Stimulated activated CD8-positive, alpha-beta memory T cell treated with anti-CD3 and anti-CD28 coated beads, Interleukin-7, amount 100 ng/mL, for 4 hours (primary cell): ENCODE data around the gene KCTD21.

Source experiments
- DNase-seq, 2 donors: peaks; one replicate each; pipeline ENCODE4 v3.0.0-alpha.2; 2020; ENCODE audit warnings: low read depth in 2 of 2

Gene KCTD21

DNA sequence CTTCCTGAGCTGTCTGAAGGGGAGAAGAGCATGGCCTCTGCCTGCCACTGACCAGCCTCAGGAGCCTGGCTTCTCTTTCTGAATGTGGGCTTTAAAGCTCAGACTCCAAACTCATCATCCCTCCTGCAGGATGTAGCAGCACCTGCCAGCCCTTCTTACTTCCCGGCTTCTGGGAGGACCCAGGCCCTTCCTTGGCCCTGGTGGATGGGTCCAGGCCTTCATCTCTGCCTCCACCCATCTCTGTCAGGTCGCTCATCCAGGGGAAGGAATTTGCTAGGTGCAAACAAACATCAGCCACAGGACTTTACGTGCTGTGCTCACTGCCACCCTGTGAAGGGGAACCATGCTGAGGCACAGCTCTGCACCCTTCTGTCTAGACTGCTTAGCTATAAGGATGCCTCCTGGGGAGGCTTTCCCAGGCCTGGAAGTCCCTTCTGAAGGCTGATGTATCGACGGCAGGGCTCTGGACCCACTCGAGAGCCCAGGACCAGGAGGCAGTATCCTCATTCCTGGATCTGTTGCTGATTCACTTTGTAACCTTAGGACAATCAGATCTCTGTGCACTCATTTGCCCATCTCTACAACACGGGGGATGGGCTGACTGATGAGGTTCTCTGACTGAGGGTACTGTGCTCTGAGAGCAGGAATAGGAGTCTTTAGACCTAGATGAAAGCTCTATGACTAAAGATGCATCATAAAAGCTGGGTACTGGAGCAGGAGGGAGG, 31.2 kb upstream of the KCTD21 start:
- DNase-seq: no peak

GRCh38 chr11:78218707-78219492, 30.5 kb upstream of the KCTD21 start:
- DNase-seq: no peak

DNA sequence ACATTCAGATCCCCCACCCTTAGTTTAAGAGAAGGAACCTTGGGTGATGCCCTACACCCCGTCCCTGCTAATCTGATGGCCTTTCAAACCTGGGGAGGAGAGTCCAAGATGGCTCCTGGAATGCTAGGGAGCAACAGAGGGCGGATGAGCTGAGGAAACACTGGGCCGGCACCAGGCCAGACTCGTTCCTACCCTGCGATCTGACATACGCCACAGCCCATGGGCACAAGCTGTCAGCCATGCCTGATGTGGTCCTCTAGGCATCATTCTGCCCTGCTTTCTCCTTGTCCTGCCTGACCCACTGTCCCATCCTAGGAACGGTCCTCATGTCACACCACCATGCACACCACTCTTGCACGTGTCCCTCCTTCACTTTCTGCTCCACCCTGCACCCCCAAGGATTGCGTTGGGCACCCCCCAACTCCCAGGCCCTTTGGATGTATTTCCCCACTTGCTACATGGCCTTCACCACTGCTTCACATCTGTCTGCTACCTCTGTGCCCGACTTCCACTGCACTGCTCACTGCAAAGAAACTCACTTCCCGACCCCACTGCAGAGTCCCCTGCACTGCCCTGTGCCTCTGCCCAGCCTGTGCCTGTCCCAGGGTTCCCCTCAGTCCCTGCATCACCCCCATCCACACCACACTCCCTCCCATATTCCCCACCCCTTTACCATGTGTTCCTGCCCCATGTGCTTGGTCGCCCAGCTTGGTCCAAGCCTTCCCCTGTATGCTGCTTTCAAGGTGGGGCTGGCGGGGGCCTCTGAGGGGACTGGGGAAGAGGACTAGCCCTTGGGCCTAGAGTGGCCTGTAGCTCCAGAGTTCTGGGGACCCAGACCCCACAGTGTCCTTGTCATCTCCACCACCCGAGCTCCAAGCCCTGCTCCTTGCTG, 29.5 kb upstream of the KCTD21 start:
- DNase-seq: no peak

DNA sequence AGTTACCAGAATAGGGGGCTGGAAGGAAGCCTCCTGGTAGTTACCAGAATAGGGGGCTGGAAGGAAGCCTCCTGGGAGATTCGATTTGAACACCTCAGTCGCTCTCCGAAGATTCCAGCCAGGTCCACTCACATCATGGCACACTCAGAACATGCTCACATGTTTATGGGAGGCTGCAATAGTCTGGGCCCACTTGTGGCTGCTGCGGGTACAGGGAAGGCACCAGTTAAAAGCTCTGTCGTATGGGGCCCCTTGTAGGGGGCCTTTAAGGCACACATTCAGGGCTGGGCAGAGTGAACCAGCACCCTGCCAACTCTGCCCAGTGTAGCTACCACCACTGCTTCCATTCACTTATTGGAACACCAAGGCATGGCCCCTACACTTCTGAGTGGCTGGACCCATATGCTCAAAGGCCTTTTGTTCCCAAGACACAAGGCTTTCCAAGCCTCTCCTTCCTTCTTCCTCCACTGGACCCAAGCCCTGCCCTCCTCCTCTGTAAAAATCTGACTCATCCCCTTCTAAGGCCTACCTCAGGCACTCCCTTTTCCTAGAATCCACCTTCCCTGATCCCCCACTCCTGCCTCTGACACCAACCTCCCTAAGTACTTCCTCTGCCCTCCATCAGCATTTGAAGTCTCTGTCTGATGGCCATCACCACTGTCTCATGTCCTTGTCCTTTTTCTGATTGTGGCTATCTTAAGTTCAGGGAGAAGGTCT, 28.3 kb upstream of the KCTD21 start:
- no peak for DNase-seq

- DNase-seq: no peak
Measured at GRCh38 chr11:78216021-78216420, 27.6 kb upstream of the KCTD21 start.

DNA sequence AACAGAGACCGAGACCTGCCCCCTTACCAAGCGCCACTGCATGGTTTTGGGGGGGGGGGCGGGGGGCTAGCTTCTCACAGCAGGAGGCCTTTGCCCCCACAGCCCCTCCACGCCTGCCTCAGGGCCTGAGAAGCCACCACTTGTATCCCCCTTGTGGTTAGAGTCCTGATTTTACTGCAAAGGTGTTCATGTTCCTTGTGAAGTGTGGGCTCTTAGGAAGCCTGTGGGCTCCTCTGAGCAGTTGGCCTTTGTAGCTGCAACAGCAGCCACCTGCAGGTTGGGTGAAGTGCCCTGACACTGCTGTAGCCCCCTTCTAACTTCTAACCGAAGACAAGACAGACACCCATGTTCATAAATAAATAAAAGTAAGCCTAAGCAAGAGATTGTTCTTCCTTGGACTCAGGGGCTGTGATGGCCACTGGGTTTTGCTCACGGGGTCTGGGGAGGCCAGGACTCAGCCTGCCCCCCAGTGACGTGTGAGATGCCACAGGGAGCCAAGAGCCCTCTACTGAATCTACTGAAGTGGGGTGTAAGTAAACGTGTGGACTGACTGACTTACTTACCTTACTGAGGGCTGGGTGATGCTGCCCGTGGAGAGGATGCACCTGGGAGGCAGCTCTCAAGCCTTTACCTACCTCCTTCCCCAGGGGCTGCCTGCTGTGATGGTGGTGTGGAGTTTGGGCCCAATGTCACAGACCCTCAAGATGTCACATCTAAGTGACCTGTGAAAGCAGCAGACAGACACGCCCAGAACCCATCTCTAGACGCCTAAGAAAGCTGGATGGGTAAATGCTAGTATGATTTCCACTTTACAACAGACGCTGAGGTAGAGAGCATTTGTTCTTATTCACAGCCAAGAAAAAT, 26.1 kb upstream of the KCTD21 start:
- no peak for DNase-seq

GRCh38 chr11:78213526-78214330, 25.3 kb upstream of the KCTD21 start:
- no peak for DNase-seq

GRCh38 chr11:78212586-78213371, 24.4 kb upstream of the KCTD21 start:
- no peak for DNase-seq

DNA sequence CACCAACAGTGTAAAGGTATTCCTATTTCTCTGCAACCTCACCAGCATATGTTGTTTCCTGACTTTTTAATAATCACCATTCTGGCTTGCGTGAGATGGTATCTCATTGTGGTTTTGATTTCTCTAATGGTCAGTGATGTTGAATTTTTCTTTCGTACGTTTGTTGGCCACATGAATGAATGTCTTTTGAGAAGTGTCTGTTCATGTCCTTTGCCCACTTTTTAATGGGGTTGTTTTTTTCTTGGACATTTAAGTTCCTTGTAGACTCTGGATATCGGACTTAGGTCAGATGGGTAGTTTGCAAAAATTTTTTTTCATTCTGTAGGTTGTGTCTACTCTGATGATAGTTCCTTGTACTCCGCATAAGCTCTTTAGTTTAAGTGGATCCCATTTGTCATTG, 23.1 kb upstream of the KCTD21 start:
- no peak for DNase-seq

DNA sequence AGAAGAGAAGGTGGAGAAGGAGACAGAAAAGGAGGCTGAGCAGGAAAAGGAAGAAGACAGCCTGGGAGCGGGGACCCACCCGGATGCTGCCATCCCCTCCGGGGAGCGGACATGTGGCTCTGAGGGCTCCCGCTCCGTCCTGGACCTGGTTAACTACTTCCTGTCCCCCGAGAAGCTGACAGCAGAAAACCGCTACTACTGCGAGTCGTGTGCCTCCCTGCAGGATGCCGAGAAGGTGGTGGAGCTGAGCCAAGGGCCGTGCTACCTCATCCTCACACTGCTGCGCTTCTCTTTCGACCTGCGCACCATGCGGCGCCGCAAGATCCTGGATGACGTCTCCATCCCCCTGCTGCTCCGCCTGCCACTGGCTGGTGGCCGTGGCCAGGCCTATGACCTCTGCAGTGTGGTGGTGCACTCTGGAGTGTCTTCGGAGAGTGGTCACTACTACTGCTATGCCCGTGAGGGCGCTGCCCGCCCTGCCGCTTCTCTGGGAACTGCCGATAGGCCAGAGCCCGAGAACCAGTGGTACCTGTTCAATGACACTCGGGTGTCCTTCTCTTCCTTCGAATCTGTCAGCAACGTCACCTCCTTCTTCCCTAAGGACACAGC, 21.7 kb upstream of the KCTD21 start:
- no peak for DNase-seq

GRCh38 chr11:78209478-78209877, 21.1 kb upstream of the KCTD21 start:
- DNase-seq: no peak

DNA sequence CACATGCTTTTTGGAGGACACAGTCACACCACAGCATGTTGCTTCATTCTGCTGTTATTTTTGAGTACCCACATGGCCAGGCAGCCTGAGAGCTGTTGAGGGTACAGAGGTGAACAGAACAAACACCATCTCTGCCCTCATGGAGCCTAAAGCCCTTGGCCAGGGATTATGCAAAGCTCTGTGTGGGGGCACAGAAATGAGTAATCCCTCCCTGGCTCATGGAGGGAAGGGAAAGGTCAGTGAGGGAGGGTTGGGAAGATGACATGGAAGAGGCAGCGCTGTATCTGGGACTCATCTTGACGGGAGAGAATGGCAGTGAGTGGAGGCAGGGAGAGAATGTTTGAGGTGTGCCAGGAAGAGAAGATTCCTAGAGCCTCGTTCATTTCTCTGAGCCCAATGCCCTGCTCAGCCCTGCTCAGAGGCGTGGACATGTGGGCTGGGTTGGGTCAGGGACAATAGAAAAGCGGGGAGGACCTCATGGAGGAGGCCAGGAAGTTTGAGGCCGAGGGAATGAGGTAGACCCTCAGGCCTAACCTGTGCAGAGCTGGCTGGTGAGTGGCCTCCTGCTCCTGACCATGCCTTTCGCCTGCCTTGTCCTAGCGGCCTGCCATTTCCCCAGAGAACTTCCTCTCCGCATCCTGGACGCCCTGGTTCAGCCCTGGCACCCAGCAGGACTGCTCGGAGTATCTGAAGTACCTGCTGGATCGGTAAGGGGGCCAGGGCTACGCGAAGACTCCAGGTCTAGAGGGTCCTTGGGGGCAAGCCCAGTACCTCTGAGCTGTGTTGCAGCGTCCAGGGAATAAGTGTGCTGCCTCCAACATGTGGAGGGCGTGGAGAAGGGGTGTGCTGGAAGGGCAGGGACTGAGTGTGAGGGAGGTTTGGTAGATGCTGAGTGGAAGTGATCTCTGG, 20.1 kb upstream of the KCTD21 start:
- no peak for DNase-seq

GRCh38 chr11:78207532-78208256, 19.3 kb upstream of the KCTD21 start:
- no peak for DNase-seq

GRCh38 chr11:78205691-78206090, 17.3 kb upstream of the KCTD21 start:
- no peak for DNase-seq

DNA sequence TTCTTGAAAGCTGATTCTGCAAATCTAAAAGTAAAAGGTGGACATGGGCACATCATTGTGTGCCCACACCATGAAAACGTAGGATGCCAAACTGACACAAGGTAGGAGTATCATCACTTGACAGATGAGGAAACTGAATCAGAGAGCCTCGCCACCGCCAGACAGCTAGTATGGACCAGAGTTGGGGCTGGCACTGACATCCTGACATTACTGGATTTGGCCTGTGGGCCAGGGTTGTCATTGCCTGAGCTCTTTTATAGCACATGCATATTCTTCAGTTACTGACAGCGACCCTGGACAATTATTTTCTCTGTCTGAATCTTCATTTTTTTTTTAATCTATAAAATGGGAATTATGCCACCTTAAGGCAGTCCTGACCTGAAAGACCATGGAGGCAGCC, 16.8 kb upstream of the KCTD21 start:
- DNase-seq: no peak

GRCh38 chr11:78203184-78203583, 14.8 kb upstream of the KCTD21 start:
- peak in 1 of 2 donors; percentile 5 for DNase-seq

DNA sequence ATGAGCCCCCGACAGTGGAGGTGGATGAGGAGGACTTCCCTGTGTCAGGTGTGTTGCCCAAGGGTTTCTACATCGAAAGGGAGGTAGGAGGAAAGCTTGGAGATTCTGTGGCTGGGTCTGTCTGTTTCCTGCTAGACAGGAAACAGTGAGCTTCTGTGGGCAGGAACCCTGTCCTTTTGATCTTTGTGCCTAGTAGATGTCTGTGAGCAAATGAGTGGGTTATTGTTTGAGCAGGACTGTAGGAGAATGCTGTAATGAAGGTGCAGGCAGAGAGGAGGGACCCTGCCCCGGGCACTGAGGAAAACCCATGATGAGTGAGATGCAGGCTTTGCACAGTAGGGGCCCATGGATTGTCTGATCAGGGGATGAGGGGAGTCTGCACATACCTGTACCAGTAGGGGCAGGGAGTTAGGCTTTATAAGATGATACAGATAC, 14.3 kb upstream of the KCTD21 start:
- DNase-seq: peak; percentile 17 to 37
